Anterior cingulate cortex (tissue), 58 donors: ENCODE data around the gene CCNL2.
A peak's percentile ranks its signal among the peaks of the same experiment; 100 is the strongest.
"Not testable (repeated sequence)": the region's sequence is repeated elsewhere in the genome, so short reads cannot be mapped to it uniquely, and the experiment has no call there.

Source experiments
- DNase-seq, 58 donors: peaks; one replicate each; lab custom pipeline; 2025; lab: John Stamatoyannopoulos, UW

Gene CCNL2

DNA sequence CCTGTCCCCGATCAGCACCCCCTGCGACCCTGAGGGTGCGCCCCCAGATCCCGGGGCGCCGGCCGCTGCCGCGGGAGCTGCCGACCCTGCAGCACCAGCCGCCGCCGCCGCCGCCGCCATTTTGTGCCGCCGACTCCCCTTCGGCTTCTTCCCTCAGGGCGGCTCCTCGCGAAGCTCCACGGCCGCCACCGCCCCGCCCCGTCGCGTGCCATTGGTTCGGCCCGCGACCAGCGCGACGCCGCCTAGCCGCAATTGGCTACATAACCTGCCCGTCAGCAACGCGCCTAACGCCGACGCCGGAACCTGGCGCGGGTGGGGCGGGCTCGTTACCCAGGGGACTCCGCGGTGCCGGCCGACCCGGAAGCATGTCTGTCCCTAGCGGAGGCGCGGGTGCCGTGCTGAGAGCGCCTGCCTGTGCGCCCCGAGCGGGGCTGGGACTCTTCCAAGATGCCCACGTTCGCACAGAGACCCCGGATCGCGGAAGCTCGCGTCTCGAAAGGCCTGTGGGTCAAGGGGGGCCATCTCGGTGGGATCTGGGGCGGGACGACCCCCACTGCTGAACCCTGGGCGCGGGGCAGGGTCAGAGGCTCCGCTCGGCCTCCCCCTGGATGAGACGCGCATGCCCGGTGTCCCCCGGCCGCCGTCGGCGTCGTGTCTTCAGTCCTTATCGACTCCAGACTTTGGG lies at the start of gene CCNL2:
CCNL2 (minus strand) TSS at position 149 of the 685 bp plus-strand sequence; CDS start at position 120, 29 bp downstream.
- DNase-seq, result peak; percentile 83 to 98 (median 96)

DNA sequence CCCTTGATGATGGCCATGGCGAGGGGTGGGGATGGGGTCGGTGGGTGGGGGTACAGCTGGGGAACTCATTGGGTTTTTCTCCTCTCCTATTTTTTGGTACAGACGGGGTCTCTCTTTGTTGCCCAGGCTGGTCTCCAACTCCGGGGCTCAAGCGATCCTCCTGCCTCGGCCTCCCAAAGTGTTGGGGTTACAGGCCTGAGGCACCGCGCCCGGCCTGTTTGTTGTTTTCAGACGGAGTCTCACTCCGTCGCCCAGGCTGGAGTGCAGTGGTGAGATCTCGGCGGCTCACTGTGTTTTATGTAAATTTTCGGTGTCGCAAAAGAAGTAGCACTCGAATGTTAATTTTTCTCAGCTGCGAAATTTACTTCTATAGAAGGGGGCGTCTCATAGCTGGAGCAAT lies 47.5 kb upstream of the CCNL2 start:
- not testable (repeated sequence) for DNase-seq

DNA sequence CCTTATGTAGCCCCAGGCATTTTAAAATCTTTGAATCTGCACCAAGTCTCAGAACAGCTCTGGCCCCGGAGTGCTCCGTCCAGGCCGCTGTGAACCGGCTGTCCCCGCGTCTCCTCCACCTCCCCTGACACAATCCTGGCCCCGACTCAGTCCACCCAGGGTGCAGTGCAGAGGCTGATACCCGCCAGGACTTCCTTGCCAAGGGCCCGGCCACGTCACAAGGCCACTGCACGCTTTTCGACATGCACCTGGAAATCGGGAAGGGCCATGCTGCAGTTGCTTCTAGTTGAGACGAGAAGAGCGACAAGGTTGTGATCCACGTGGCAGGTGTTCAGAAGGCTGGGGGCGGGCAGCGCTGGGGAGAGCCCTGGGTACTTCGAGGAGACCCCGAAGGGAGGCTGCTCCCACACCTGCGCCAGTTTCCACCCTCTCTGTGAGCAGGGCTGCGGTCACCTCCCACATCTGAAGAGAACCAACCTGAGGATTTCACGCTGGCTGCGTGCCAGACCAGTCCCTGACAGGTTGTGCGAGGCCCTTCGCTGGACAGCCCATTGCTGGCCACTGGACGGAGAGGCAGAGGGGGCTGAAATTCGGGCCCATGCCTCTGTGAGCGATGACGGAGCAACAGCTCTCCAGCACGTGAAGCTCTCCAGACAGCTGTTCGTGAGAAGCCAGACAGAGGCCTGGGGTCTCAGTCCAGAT lies 43.1 kb upstream of the CCNL2 start:
- DNase-seq, result no peak

DNA sequence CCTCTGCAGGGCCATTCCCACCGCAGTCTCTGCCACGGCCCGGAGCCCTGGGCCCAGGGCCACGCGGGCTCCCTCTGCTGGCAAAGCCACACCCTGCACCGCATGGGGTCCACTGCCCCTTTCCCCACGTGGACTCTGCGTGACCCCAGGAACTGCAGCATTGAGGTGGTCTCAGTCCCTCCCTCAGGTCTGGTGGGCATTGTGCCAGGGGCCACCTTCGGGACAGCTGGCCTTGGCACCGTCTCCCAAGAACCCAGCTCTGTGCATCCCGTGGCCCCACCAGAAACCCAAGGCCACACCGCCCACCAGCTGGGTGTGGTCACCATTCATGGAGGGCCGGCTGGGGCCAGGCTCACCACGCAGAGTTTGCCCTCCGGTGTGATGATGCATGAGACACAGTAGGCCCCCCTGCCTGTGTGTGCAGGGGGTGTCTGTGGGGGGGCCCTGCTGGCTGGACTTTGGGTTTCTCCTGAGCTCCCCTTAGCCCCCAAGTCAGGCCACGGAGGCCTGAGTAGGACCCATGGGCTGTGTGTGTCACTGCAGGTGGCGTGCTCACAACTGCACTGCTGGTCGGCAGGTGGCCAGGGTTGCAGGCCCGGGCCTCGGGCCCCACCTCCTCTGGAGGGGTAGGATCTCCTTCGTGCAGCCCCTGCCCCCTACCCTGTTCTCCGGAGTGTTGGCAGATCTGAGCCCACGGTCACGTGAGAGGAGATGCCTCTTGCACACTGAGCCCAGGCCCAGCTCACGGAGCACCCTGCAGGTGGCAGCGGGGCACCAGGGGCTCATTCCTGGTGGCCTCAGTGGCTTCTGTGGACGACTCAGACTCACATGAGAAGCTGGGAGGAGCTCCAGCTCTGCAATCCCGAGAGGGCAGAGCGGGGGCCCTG lies 42.1 kb upstream of the CCNL2 start:
- DNase-seq, result peak in 16 of 58 donors; percentile 16 to 59 (median 34)

DNA sequence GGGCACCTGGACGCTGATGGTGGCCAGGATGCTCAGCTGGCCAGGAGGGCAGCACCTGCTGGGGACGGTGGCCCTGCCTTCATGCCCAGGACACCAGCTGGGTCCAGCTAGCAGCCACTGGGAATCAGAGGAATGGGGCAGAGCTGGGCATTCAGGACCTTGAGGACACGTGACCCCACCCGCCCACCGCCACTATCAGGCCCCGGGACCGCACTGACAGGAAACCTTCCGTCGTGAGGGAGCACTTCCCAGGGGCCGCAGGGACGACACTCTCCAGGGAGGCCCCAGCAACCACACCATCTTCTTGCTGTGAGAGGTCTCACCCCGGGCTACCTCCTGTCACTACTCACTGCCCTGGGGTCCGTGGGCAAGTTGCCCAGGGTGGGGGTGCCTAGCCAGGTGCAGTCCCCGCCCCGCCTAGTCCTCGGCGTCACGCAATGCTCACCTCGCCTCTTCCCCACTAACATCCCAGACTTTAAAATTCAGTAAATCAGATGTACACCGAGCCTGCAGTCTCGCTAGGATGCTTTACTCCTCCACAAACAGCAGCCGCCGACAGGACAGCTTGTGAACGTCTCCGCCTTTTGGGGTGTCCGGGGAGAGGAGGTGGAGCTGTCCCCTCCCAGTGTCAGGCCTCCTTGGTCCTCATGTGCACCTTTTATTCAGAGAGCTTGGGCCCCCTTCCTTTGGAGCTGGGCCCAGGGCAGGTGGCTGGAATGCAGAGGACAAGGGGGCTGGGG lies 41.3 kb upstream of the CCNL2 start:
- DNase-seq, result no peak

DNA sequence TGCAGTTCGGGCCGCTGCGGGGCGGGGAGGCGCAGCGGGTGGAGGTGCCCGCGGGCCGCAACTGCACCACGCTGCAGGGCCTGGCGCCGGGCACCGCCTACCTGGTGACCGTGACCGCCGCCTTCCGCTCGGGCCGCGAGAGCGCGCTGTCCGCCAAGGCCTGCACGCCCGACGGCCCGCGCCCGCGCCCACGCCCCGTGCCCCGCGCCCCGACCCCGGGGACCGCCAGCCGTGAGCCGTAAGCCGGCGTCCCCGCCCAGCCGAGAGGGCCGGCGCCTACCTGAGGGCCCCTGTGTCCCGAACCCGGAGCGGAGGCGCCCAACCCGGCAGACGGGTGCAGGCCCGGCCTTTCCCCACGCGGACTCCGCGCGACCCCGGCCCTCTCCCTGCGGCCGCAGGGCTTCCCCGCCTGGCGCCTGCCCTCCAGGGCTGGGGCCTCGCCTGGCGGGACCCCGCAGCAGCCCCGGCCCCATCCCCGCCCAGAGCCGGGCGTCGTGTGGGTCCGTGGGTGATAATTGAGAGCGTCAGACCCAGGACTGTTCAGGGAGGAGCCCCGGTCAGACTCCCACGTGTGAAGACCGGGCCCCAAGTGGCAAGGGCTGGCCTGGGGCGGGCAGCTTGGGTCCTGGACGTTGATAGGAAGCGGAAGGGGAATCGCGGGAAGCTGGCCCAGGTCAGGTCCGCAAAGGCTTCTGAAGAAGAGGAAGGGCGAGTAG lies 40.6 kb upstream of the CCNL2 start:
- DNase-seq, result no peak

DNA sequence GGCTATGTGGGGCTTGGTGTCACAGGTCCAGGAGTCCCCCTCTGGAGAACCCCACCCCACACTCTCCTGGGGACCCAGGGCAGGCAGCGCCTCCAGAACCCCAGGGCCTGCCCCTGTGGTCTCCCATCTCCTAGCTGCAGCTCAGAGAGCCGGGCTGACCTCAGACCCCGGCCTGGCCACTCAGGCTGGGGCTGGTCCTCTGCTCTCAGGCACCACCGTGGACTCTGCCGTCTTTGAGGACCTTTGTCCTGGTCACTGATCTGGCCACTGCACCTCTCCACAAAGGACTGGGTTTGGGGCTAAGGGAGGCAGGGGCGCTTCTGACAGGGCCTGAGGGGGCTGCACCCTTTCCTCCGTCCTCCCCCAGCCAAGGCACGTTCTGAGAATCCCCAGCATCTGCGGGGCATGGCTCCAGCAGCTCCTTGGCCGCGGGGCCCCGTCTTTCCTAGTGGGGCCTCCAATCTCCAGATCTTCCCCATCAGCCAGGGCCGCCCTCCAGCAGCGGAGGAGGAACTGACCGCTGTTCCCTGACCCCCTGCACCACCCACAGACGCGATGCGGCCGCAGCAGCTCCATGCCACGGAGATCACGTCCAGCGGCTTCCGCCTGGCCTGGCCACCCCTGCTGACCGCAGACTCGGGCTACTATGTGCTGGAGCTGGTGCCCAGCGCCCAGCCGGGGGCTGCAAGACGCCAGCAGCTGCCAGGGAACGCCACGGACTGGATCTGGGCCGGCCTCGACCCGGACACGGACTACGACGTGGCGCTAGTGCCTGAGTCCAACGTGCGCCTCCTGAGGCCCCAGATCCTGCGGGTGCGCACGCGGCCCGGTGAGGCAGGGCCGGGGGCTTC lies 39.6 kb upstream of the CCNL2 start:
- DNase-seq, result no peak

DNA sequence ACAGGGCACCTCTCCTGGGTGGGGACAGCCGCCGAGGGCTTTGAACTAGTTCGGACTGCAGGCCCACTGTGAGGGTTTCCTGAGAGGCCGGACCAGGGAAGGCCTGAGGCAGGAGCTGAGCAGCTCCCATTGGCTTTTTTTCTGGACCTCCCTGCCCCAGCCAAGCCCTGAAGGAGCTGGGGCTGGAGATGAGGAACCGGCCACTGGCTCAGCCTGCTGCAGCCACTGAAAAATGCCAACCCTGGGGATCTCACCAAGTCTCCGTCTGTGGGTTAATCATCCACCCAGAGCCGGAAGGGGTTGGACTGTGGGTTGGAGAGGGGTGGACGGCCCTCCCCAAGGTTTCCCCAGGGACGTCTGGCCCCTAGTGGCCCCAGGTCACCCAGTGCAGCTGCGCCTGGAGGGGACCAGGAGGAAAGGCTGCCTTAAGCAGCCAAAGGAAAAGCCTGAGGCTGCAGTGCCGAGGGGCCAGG lies 38.8 kb upstream of the CCNL2 start:
- DNase-seq, result no peak

DNA sequence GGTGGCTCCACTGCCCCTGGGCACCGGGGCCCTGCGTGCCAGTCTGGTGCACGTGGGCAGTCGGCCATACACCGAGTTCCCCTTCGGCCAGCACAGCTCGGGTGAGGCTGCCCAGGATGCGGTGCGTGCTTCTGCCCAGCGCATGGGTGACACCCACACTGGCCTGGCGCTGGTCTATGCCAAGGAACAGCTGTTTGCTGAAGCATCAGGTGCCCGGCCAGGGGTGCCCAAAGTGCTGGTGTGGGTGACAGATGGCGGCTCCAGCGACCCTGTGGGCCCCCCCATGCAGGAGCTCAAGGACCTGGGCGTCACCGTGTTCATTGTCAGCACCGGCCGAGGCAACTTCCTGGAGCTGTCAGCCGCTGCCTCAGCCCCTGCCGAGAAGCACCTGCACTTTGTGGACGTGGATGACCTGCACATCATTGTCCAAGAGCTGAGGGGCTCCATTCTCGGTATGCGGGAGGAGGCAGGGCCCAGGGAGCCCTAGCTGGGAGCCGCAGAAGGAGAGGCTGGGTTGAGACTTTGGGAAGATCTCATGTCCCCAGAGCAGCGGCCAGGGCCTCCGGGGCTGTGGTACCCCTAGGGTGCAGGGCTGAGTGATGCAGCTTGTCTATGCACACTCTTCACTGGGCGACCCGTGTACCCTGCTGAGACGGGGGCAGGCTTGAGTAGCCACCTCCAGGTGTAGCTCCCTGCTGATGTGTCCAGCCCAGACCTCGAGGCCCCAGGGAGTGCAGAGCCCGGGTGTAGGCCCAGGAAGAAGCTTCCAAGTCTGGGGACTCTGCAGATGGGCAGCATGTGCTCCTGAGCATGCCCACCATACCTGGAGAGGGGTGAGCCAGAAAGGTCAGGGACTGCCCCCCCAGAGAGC lies 38.1 kb upstream of the CCNL2 start:
- no peak for DNase-seq

DNA sequence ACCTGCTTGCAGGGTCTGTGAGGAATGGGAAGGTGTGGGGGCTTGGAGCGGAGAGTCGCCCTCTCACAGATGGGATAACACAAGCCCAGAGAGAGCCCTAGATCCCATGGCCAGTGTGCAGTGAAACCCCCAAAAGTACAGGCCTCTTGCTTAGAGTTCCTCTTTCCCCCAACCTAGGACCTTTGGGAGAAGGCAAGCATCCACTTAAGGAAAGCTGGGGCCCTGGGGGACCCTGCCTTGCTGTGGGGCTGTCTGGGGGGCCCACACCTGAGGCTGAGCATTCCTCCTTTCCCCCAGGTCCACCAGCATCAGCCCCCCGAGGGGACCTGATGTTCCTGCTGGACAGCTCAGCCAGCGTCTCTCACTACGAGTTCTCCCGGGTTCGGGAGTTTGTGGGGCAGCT lies 37.5 kb upstream of the CCNL2 start:
- no peak for DNase-seq

DNA sequence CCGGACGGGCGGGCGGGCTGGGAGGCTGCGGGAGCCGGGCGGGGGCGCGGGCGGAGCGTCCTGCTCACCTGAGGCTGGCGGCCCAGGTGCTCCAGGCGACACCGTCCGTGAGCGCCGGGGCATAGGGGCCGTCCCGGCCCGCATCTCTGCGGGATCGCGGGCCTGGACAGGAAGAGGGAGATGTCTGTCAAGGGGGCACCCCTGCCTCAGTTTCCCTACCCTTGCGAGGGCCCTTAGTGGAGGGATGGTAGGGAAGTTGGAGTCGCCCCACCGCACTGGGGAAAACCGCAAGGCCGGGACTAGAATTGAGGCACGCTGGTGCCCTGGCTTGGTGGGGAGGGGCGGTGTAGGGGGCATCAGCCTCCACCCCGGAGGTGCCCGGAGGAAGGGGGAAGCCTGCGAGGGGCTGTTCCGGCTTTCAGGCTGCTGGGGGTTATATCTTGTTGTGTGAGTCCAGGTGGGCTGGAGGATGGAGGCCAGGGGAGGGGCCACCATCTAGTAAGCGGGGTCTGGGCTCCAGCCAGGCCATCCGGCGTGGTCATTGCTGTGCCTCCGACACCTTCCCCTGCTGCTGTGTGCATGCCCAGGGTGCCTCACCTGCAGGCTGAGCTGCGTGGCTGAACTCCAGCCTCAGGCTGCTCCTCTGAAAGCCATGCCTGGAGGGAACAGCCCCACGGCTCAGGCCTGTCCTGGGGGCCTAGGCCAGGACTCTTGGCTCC lies 36.9 kb upstream of the CCNL2 start:
- no peak for DNase-seq

DNA sequence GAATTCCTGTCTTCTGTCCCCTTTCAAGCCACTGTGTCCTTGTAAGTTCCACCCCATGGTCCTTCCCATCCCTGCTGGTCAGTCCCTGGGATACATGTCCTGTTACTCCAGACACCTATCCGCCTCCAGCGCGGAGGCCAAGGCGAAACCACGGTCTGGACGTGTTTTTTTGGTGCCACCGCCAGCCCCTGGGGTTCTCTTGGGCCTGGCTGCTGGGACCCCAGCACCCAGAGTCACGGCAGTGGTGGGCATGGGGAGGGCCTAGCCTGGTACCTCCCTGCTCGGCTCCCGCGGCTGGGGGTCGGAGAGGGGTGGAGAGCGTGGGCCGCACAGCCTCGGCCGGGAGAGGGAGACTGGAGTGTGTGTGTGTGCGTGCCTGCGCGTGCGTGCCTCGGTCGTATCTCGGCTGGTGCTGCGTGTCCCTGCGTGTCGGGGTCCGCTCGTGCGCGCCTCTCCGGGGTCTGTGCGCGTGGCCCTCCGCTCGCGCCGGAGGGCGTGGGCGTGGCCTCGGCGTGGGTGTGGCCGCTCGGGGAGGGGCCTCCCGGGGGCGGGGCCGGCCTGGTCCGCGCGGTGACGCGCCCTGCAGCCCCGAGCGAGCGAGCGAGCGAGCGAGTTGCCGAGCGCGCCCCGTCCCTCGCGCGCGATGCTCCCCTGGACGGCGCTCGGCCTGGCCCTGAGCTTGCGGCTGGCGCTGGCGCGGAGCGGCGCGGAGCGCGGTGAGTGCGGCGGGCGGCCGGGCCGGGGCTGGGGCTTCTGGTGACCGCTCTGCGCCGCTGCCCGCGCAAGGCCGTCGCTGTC lies 36.2 kb upstream of the CCNL2 start, which contains the start of gene VWA1:
VWA1 (plus strand) TSS at position 585 of the 798 bp plus-strand sequence; CDS start at position 644, 59 bp downstream.
- peak in 44 of 58 donors; percentile 15 to 79 (median 64) for DNase-seq

DNA sequence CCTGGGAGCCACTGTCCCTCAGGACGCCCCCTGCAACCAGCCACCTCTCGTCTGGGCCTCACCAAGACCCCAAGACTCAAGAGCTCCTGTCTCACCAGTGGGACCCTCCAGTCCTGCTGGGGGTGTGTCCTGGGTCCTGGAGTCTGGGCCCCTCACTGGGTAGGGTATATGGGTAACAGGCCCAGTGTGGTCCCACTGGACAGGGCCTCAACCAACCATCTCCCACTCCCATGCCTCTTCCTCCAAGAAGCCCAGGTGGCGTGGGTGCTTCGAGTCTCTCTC lies 35.6 kb upstream of the CCNL2 start:
- DNase-seq, result no peak

DNA sequence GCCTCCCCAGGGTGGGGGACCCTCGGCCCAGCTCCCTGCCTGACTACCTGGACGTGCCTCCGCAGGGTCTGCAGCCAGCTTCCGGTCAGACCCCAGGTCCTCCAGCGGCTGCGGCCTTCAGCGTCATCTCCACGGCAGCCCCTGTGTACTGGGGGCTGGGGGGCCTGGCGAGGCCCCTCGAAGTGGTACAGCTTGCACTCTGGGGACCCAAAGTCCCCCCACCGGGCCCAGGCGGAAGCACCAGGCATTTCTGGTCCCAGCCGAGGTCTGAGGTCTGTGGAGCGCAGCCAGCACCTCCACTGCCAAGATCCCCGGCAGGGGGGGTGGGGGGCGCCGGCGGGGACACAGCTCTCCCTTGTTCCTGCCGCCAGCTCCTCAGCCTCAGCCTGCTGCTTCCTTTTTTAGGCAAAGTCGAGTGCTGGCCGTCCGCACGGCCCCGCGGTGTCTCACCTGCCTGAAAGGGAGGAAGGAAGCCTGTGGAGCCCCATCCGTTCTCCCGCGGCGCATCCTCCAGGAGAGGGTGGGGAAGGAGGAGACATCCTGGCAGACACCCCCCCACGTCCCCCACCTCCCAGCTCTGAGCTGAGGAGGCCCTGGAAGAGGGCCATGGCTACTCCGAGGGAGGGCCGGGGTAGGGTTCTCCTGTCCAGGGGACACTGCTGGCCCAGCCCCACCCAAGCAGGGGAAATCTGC lies 35.1 kb upstream of the CCNL2 start:
- DNase-seq, result peak in 52 of 58 donors; percentile 32 to 84 (median 72)

DNA sequence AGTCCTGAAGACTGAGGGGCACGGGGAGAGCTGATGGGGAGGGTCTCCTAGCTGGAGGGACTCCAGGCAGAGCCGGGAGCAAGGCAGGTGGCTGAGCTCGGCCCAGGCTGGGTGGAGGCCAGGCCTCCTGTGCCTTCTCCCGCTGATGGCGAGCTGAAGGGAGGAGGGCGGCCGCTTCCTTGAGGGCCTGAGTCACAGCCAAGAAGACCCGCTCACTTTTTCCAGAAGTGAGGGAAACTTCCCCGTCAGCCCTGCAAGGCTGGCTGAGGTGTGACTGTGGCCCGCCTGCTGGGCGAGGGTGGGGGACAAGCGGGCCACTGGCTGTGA lies 34.6 kb upstream of the CCNL2 start:
- peak in 2 of 58 donors; percentile 60 to 63 for DNase-seq
